Tibial nerve (tissue), 4 donors: ENCODE data around the gene CTLA4.

ENCODE experiments used
- CTCF ChIP-seq, 5 experiments: fragments of 200-600 bp in 3 of 5; fragments of 450-650 bp in 2 of 5; sonication (generic) in 3 of 5; IDR thresholded peaks; one replicate each; pipeline ENCODE4 v1.5.1; 2016 to 2019; ENCODE audit warnings: antibody characterized with exemption in 5 of 5, mild to moderate bottlenecking in 3 of 5, moderate library complexity in 2 of 5
- EP300 ChIP-seq, 2 donors: sonication (generic); formaldehyde crosslinking; IDR thresholded peaks; one replicate each; pipeline ENCODE4 v1.6.1; 2017; ENCODE audit warnings: antibody characterized with exemption in 2 of 2, mild to moderate bottlenecking in 1 of 2
- POLR2A ChIP-seq, 2 donors: fragments of 450-650 bp; IDR thresholded peaks; one replicate each; pipeline ENCODE4 v1.6.1; 2017; ENCODE audit warnings: antibody characterized with exemption in 2 of 2, mild to moderate bottlenecking in 2 of 2, moderate library complexity in 2 of 2

- TF ChIP-seq POLR2A (IDR thresholded peaks at IDR 0.05) (no peak), CTCF (IDR thresholded peaks at IDR 0.05) (no peak), EP300 (IDR thresholded peaks at IDR 0.05) (no peak)
Observed at GRCh38 chr2:203830304-203831055, 37.1 kb upstream of the CTLA4 start.
